HCT116 (cell line): Measurements from ENCODE around the gene CYP4F11.

Experiments
- ATF3 ChIP-seq: IDR thresholded peaks from 2 replicates; pipeline ENCODE4 v1.6.1; 2012
- SRF ChIP-seq: IDR thresholded peaks from 2 replicates; pipeline ENCODE4 v1.6.1; 2012; ENCODE audit warnings: low read depth
- ZNF274 ChIP-seq: fragments of 200-500 bp; sonication (Bioruptor generic); IDR thresholded peaks from 2 replicates; pipeline ENCODE4 v1.6.1; 2014; ENCODE audit warnings: mild to moderate bottlenecking, low read depth, low read length, inconsistent platforms

DNA sequence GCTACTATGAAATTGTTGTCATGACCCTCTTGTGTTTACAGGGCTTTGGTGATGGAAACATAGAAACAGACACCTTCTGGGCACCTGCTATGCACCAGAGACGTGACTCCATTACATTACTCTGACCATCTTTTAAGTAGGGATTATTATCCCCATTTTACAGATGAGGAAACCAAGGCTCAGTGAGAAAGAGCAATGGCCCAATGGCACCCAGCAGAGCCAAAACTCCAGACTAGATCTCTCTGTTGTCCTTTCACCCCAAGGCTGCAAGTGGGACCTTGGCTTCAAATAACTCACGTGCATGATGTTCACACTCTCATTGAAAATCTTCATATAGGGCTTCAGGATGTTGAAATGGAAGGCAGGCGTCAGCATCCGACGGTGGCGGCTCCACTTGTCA, 42.3 kb downstream of the CYP4F11 start:
- no peak for TF ChIP-seq SRF
- no peak for TF ChIP-seq ZNF274
- no peak for TF ChIP-seq ATF3
